A673 (cell line): Measurements from ENCODE around the gene USP34. TPM values are rescaled to one million over a fixed set of nuclear protein-coding genes. Genes with fewer than 3 reads are reported as not detected.
"Not testable (repeated sequence)": the region's sequence is repeated elsewhere in the genome, so short reads cannot be mapped to it uniquely, and the experiment has no call there.

Experiments
- BruUV-seq: library from RNA; stranded (reverse); fragments of 400-500 nt; replicated peaks from 2 replicates; lab custom pipeline; 2021; lab: Mats Ljungman, UMichigan
- CTCF ChIA-PET: fragments of 300-600 bp; sonication (Branson Sonifier 250); formaldehyde crosslinking; loops from one replicate; lab custom pipeline; 2022; ENCODE audit warnings: antibody characterized with exemption; lab: Charles Lee
- POLR2A ChIA-PET: fragments of 300-600 bp; sonication (Branson Sonifier 250); formaldehyde crosslinking; loops from one replicate; lab custom pipeline; 2022; ENCODE audit warnings: antibody characterized with exemption; ENCODE audit not compliant: low non-redundant PET; lab: Charles Lee
- DNase-seq: peaks from one replicate; pipeline ENCODE4 v3.0.0-alpha.2; 2015; ENCODE audit warnings: low spot score
- H3K27ac ChIP-seq: fragments of 200-600 bp; sonication (generic); 2 replicates; pipeline ENCODE4 v1.5.1; 2016; ENCODE audit warnings: mixed run types, low read depth, mild to moderate bottlenecking, mixed read lengths, antibody characterized with exemption, low read length; ENCODE audit not compliant: poor library complexity, severe bottlenecking
- H3K27me3 ChIP-seq: fragments of 200-600 bp; sonication (generic); replicated peaks from 2 replicates; pipeline ENCODE4 v1.6.1; 2017; ENCODE audit warnings: mixed run types, low read depth, mild to moderate bottlenecking, mixed read lengths, antibody characterized with exemption, low read length; ENCODE audit not compliant: insufficient read depth, poor library complexity
- H3K36me3 ChIP-seq: fragments of 200-600 bp; sonication (generic); 2 replicates; pipeline ENCODE4 v1.6.1; 2016; ENCODE audit warnings: mixed run types, mild to moderate bottlenecking, mixed read lengths, antibody characterized with exemption, low read length; ENCODE audit not compliant: insufficient read depth, poor library complexity, severe bottlenecking
- H3K4me1 ChIP-seq: fragments of 200-600 bp; sonication (generic); 2 replicates; pipeline ENCODE4 v1.6.1; 2017; ENCODE audit warnings: mixed run types, mild to moderate bottlenecking, mixed read lengths, antibody characterized with exemption, low read length; ENCODE audit not compliant: insufficient read depth, poor library complexity, severe bottlenecking
- H3K4me3 ChIP-seq: fragments of 200-600 bp; sonication (generic); 2 replicates; pipeline ENCODE4 v1.5.1; 2016; ENCODE audit warnings: low read depth, mixed run types, mild to moderate bottlenecking, mixed read lengths, low read length; ENCODE audit not compliant: poor library complexity, severe bottlenecking
- H3K9me3 ChIP-seq: fragments of 200-600 bp; sonication (generic); 2 replicates; pipeline ENCODE4 v1.6.1; 2016; ENCODE audit warnings: mixed run types, low read depth, mild to moderate bottlenecking, mixed read lengths, antibody characterized with exemption, low read length; ENCODE audit not compliant: poor library complexity, severe bottlenecking
- EZH2 ChIP-seq: fragments of 200-600 bp; sonication (generic); IDR thresholded peaks from 2 replicates; pipeline ENCODE4 v1.6.1; 2017; ENCODE audit warnings: borderline replicate concordance, low read depth, mild to moderate bottlenecking, mixed read lengths, antibody characterized with exemption, low read length; ENCODE audit not compliant: poor library complexity, severe bottlenecking
- intact Hi-C: fragments of 100-400 bp; cut with micrococcal nuclease; formaldehyde crosslinking; loops from one replicate; pipeline ENCODE4 v1.10.0; 2022; ENCODE audit not compliant: unreplicated experiment
- total RNA-seq: library from RNA; stranded (reverse); gene quantifications from 2 replicates; pipeline ENCODE4 v1.2.3, GENCODE V29; 2021
- TF ChIP-seq, protein P1 (sequence below): fragments of 300-800, 200-600 bp; sonication (generic); conservative IDR thresholded peaks from 2 replicates; pipeline ENCODE4 v1.5.1; 2017; ENCODE audit warnings: low read depth, mild to moderate bottlenecking, antibody characterized with exemption, low read length, moderate library complexity, mixed read lengths

Gene USP34
- total RNA-seq, 1 experiment from 2014 or later = 98.5 TPM

DNA sequence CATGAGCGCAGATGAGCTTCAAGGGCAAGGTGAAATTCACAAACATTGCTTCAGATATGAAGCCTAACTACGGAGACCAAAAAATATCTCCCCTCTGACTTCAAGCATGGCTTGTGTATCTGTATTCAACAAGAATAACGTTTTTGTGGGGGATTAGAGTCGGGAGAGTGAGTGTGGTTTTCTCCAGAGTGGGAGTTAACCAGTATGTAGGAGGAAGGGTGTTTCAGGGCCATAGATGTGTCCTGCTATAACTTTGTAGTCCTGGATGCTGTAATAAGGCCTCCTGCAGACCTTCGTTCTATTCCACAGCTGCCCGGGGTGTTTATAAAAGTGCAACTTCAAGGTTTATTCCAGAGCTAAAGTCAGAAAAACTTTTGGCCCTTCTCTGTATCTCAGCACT, 321.8 kb downstream of the USP34 start:
- ChIA-PET POLR2A (no interaction called here), CTCF (no interaction called here)

DNA sequence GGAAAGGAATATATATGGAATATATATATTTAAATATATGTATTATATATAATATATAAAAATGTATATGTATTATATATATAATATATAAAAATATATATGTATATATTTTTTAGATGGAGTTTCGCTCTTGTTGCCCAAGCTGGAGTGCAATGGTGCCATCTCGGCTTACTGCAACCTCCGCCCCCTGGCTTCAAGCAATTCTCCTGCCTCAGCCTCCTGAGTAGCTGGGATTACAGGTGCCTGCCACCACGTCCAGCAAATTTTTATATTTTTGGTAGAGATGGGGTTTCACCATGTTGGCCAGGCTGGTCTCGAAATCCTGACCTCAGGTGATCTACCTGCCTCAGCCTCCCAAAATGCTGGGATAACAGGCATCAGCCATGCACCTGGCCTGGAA, 322.8 kb downstream of the USP34 start:
- H3K27ac ChIP-seq, POLR2A ChIA-PET, H3K4me1 ChIP-seq, H3K27me3 ChIP-seq, DNase-seq, H3K9me3 ChIP-seq, CTCF ChIA-PET, H3K4me3 ChIP-seq, intact Hi-C loops, BruUV-seq, H3K36me3 ChIP-seq: not testable (repeated sequence)

More for the DNA sequence above, 321.8 kb downstream of the USP34 start:
- H3K4me1 ChIP-seq = no peaks in the 10 kb centered on the region
- no peak for DNase-seq
- no peak overlapping the region for H3K4me3 ChIP-seq
- H3K27me3 ChIP-seq = no peaks in the 10 kb centered on the region
- TF ChIP-seq EZH2 = no peak
- TF ChIP-seq, protein P1, sequence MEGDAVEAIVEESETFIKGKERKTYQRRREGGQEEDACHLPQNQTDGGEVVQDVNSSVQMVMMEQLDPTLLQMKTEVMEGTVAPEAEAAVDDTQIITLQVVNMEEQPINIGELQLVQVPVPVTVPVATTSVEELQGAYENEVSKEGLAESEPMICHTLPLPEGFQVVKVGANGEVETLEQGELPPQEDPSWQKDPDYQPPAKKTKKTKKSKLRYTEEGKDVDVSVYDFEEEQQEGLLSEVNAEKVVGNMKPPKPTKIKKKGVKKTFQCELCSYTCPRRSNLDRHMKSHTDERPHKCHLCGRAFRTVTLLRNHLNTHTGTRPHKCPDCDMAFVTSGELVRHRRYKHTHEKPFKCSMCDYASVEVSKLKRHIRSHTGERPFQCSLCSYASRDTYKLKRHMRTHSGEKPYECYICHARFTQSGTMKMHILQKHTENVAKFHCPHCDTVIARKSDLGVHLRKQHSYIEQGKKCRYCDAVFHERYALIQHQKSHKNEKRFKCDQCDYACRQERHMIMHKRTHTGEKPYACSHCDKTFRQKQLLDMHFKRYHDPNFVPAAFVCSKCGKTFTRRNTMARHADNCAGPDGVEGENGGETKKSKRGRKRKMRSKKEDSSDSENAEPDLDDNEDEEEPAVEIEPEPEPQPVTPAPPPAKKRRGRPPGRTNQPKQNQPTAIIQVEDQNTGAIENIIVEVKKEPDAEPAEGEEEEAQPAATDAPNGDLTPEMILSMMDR = no peak
- H3K9me3 ChIP-seq = no peaks in the 10 kb centered on the region
- BruUV-seq = no TSS peak
- intact Hi-C loops = no loop called here
- no peaks in the 10 kb centered on the region for H3K36me3 ChIP-seq
- no peak overlapping the region for H3K27ac ChIP-seq

- no peaks in the 10 kb centered on the region for H3K4me1 ChIP-seq
- no peak overlapping the region for H3K4me3 ChIP-seq
- no peak overlapping the region for H3K27ac ChIP-seq
- BruUV-seq = no TSS peak
- no peak for TF ChIP-seq EZH2
- intact Hi-C loops = no loop called here
- no peaks in the 10 kb centered on the region for H3K27me3 ChIP-seq
- DNase-seq = no peak
- ChIA-PET POLR2A (no interaction called here), CTCF (no interaction called here)
- H3K36me3 ChIP-seq = no peaks in the 10 kb centered on the region
- H3K9me3 ChIP-seq = no peaks in the 10 kb centered on the region
Observed at GRCh38 chr2:61145990-61146389, 324.9 kb downstream of the USP34 start.

- BruUV-seq = no TSS peak
- Histone ChIP-seq H3K27me3 (no peaks in the 10 kb centered on the region), H3K27ac (peak overlapping the region; percentile 62), H3K9me3 (no peaks in the 10 kb centered on the region), H3K4me1 (no peaks in the 10 kb centered on the region), H3K4me3 (peak overlapping the region; percentile 51), H3K36me3 (no peaks in the 10 kb centered on the region)
- DNase-seq = peak; percentile 98
- intact Hi-C loops = no loop called here
- TF ChIP-seq EZH2 = no peak
- TF ChIP-seq, protein P1 = no peak
- ChIA-PET POLR2A (no interaction called here), CTCF (interaction anchor here (0.9 kb wide), 1 partner anchor 9 kb away, joined by 3 read pairs; no protein-coding TSS in a partner anchor)
Observed at GRCh38 chr2:61144697-61145268, 326.1 kb downstream of the USP34 start.
